Measurements from ENCODE around the gene RPS10.

The RPS10 gene

GRCh38 chr6:34370361-34370760 lies 55.5 kb downstream of the RPS10 start:
- DNase-seq (ENCODE audit: low spot score): no peak

GRCh38 chr6:34369385-34369784 lies 56.5 kb downstream of the RPS10 start:
- DNase-seq (ENCODE audit: low spot score): no peak
